Measurements from ENCODE around the gene CDC25B. TPM values are rescaled to one million over a fixed set of nuclear protein-coding genes. Genes with fewer than 3 reads are reported as not detected.

The CDC25B gene
- total RNA-seq, 2 donors from 2014 or later: 8.7 to 25.6 TPM

DNA sequence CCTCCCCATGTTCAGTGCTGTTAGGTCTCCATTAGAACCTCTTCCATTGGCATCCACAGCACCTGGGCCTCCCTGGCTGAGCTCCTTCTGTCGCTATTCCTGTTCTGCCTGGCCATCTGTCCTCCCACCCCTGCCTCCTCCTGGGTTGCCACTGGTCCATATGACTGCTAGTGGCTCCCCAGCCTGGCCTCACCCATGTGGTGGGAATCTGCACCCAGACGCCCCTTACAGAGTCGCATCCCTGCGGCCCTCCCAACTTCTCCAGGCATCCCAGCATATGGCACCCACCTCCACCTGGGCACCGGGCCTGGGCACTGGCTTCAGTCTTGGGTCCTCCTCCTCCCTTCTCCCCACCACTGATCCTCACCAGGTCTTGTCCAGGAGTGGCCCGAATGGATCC, 7.7 kb downstream of the CDC25B start:
- no peak for DNase-seq (ENCODE audit: low spot score)
- Histone ChIP-seq H3K9me3 (no peaks in the 10 kb centered on the region), H3K27me3 (replicated peaks; ENCODE audit: insufficient read depth) (no peaks in the 10 kb centered on the region), H3K4me1 (replicated peaks) (peaks cover 5% of the 10 kb centered on the region), H3K36me3 (no peaks in the 10 kb centered on the region), H3K4me3 (no peak overlapping the region), H3K27ac (no peak overlapping the region)
- intact Hi-C loops (cut with DNase I): no loop called here
- TF ChIP-seq POLR2A (IDR thresholded peaks at IDR 0.05) (no peak), POLR2AphosphoS5 (IDR thresholded peaks at IDR 0.05) (no peak)
- TF ChIP-seq, protein P1, sequence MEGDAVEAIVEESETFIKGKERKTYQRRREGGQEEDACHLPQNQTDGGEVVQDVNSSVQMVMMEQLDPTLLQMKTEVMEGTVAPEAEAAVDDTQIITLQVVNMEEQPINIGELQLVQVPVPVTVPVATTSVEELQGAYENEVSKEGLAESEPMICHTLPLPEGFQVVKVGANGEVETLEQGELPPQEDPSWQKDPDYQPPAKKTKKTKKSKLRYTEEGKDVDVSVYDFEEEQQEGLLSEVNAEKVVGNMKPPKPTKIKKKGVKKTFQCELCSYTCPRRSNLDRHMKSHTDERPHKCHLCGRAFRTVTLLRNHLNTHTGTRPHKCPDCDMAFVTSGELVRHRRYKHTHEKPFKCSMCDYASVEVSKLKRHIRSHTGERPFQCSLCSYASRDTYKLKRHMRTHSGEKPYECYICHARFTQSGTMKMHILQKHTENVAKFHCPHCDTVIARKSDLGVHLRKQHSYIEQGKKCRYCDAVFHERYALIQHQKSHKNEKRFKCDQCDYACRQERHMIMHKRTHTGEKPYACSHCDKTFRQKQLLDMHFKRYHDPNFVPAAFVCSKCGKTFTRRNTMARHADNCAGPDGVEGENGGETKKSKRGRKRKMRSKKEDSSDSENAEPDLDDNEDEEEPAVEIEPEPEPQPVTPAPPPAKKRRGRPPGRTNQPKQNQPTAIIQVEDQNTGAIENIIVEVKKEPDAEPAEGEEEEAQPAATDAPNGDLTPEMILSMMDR (IDR thresholded peaks at IDR 0.05): no peak
- WGBS: 87% methylated on average over 6 of the region's 6 CpGs

DNA sequence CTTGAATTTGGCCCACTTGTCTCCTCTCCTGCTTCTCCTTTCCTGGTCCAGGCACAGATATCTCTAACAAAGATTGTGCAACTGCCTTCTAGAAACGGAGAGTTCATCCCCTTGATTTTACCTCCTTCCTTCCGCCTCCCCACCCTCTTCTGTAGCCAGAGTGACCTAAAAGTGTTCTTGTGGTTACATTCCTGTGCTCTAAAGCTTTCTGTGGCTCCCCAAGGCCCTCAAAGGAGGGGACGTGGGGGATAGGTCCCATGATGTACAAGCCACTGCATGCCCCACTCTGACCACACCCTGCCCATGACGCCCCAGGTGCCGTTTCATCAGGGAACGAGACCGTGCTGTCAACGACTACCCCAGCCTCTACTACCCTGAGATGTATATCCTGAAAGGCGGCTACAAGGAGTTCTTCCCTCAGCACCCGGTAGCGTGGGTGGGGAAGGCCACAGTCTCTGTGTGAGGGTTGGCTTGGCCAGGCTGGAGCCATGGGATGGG, 8.2 kb downstream of the CDC25B start:
- 76% methylated on average over 11 of the region's 11 CpGs for WGBS
- no peak overlapping the region for H3K4me3 ChIP-seq
- no peak overlapping the region for H3K27ac ChIP-seq
- TF ChIP-seq POLR2AphosphoS5 (IDR thresholded peaks at IDR 0.05) (no peak), POLR2A (IDR thresholded peaks at IDR 0.05) (no peak)
- TF ChIP-seq, protein P1 (IDR thresholded peaks at IDR 0.05): no peak
- no peaks in the 10 kb centered on the region for H3K27me3 ChIP-seq (replicated peaks; ENCODE audit: insufficient read depth)
- no peak for DNase-seq (ENCODE audit: low spot score)
- intact Hi-C loops (cut with DNase I): no loop called here
- H3K9me3 ChIP-seq: no peaks in the 10 kb centered on the region
- H3K36me3 ChIP-seq: no peaks in the 10 kb centered on the region
- H3K4me1 ChIP-seq (replicated peaks): peaks cover 5% of the 10 kb centered on the region

DNA sequence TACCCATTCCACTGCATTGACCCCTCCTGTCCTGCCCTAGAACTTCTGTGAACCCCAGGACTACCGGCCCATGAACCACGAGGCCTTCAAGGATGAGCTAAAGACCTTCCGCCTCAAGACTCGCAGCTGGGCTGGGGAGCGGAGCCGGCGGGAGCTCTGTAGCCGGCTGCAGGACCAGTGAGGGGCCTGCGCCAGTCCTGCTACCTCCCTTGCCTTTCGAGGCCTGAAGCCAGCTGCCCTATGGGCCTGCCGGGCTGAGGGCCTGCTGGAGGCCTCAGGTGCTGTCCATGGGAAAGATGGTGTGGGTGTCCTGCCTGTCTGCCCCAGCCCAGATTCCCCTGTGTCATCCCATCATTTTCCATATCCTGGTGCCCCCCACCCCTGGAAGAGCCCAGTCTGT, 8.7 kb downstream of the CDC25B start:
- intact Hi-C loops (cut with DNase I): no loop called here
- H3K27ac ChIP-seq: no peak overlapping the region

DNA sequence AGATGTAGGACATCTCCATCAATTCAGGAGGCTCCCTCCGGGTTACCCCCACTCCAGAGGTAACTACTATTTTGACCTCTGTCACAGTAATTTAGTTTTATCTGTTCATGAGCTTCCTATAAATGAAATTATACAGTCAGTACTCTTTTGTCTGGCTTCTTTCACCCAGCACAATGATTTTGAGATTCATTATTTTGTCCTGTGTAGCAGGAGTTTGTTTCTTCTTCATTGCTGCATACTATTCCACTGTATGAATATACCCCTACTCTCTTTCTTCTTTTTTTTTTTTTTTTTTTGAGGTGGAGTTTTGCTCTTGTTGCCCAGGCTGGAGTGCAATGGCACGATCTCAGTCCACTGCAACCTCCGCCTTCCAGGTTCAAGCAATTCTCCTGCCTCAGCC, 12.4 kb downstream of the CDC25B start:
- DNase-seq (ENCODE audit: low spot score): no peak
- 95% methylated on average over 3 of the region's 3 CpGs for WGBS
- Histone ChIP-seq H3K9me3 (no peaks in the 10 kb centered on the region), H3K27me3 (replicated peaks; ENCODE audit: insufficient read depth) (no peaks in the 10 kb centered on the region), H3K4me1 (replicated peaks) (peaks cover 10% of the 10 kb centered on the region), H3K27ac (peak overlapping the region; percentile 82 to 87), H3K36me3 (no peaks in the 10 kb centered on the region), H3K4me3 (no peak overlapping the region)
- TF ChIP-seq, protein P1 (IDR thresholded peaks at IDR 0.05): no peak
- TF ChIP-seq POLR2A (IDR thresholded peaks at IDR 0.05) (no peak), POLR2AphosphoS5 (IDR thresholded peaks at IDR 0.05) (no peak)
- intact Hi-C loops (cut with DNase I): no loop called here

More for the DNA sequence above, 8.7 kb downstream of the CDC25B start:
- Histone ChIP-seq H3K4me1 (replicated peaks) (peaks cover 5% of the 10 kb centered on the region), H3K9me3 (no peaks in the 10 kb centered on the region), H3K36me3 (no peaks in the 10 kb centered on the region), H3K4me3 (no peak overlapping the region), H3K27me3 (replicated peaks; ENCODE audit: insufficient read depth) (no peaks in the 10 kb centered on the region)
- WGBS: 91% methylated on average over 11 of the region's 11 CpGs
- no peak for DNase-seq (ENCODE audit: low spot score)
- TF ChIP-seq, protein P1 (IDR thresholded peaks at IDR 0.05): no peak
- TF ChIP-seq POLR2AphosphoS5 (IDR thresholded peaks at IDR 0.05): no peak
- TF ChIP-seq POLR2A (IDR thresholded peaks at IDR 0.05): no peak

DNA sequence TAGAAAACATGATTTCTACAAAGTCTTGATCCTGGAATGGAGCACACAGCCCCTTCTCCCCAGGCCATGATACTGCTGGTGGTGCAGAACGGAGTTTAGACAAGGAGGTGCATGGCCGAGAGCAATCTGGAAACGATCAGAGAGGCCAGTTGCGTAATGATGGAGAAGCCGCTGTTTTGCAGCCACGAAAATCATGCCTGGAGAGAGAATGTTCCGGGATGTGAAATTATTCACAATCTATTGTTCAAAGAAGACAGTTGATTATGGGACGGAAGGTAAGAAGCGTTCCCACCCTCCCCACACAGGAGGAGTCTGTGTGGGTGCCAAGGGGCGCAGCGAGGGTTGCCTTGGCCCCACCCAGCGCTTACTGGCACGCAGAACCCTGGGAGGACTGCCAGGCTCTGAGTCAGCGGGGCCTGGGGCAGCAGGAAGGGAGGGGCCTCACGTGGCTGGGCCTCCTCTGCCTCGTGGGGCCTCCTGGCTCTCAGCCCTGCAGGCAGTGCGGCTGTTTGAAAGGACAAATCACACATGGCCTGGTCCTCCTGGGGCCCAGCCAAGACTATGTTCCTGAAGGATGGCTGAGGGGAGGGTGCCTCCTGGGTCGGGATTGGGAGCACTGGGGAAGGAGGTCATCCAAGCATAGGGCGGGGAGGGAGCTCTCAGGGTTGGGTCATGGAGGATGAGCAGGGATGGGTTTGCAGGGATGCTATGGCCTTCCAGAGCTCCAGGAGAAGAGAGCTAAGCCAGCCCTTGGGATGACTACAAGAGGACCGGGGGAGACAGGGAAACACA, 15.6 kb downstream of the CDC25B start:
- intact Hi-C loops (cut with DNase I): no loop called here
- TF ChIP-seq, protein P1 (IDR thresholded peaks at IDR 0.05): no peak
- peak; percentile 43 for TF ChIP-seq POLR2A (IDR thresholded peaks at IDR 0.05)
- peak; percentile 99 for TF ChIP-seq POLR2AphosphoS5 (IDR thresholded peaks at IDR 0.05)
- H3K36me3 ChIP-seq: no peaks in the 10 kb centered on the region
- DNase-seq (ENCODE audit: low spot score): peak; percentile 97
- H3K9me3 ChIP-seq: no peaks in the 10 kb centered on the region
- peak overlapping the region; percentile 85 to 90 for H3K27ac ChIP-seq
- 4% methylated on average over 20 of the region's 20 CpGs for WGBS
- peak overlapping the region; percentile 15 to 27 for H3K4me3 ChIP-seq
- peaks cover 10% of the 10 kb centered on the region for H3K4me1 ChIP-seq (replicated peaks)
- H3K27me3 ChIP-seq (replicated peaks; ENCODE audit: insufficient read depth): no peaks in the 10 kb centered on the region

Data from prostate gland (tissue), 2 donors.